CD4-positive, alpha-beta T cell treated with Interleukin-2 at 100 ng/mL for 4 hours (primary cell): ENCODE data around the gene GCLC.
"Not testable (repeated sequence)": the region's sequence is repeated elsewhere in the genome, so short reads cannot be mapped to it uniquely, and the experiment has no call there.

Source experiments
- DNase-seq: peaks from one replicate; pipeline ENCODE4 v3.0.0-alpha.2; 2020; ENCODE audit warnings: low spot score

Gene GCLC

GRCh38 chr6:53492860-53493634, 51.9 kb downstream of the GCLC start:
- DNase-seq = peak; percentile 66

- DNase-seq = no peak
Observed at GRCh38 chr6:53487080-53487479, 57.8 kb downstream of the GCLC start.

GRCh38 chr6:53486679-53487078, 58.2 kb downstream of the GCLC start:
- no peak for DNase-seq

- DNase-seq = peak; percentile 79
Observed at GRCh38 chr6:53484476-53485280, 60.2 kb downstream of the GCLC start.

GRCh38 chr6:53483423-53484353, 61.2 kb downstream of the GCLC start:
- no peak for DNase-seq

GRCh38 chr6:53481323-53481722, 63.6 kb downstream of the GCLC start:
- DNase-seq = no peak

GRCh38 chr6:53480774-53481173, 64.1 kb downstream of the GCLC start:
- not testable (repeated sequence) for DNase-seq

- DNase-seq = no peak
Observed at GRCh38 chr6:53479871-53480270, 65.0 kb downstream of the GCLC start.

GRCh38 chr6:53476964-53477363, 67.9 kb downstream of the GCLC start:
- DNase-seq = no peak

- DNase-seq = no peak
Observed at GRCh38 chr6:53474010-53474409, 70.9 kb downstream of the GCLC start.

GRCh38 chr6:53469163-53469562, 75.7 kb downstream of the GCLC start:
- DNase-seq = no peak

GRCh38 chr6:53466257-53466656, 78.6 kb downstream of the GCLC start:
- no peak for DNase-seq

- DNase-seq = no peak
Observed at GRCh38 chr6:53465732-53466131, 79.2 kb downstream of the GCLC start.

GRCh38 chr6:53464927-53465460, 79.9 kb downstream of the GCLC start:
- DNase-seq = no peak

GRCh38 chr6:53464483-53464882, 80.4 kb downstream of the GCLC start:
- DNase-seq = no peak

- no peak for DNase-seq
Observed at GRCh38 chr6:53461696-53462095, 83.2 kb downstream of the GCLC start.

- DNase-seq = no peak
Observed at GRCh38 chr6:53461041-53461656, 83.8 kb downstream of the GCLC start.

- no peak for DNase-seq
Observed at GRCh38 chr6:53458105-53458866, 86.6 kb downstream of the GCLC start.

- DNase-seq = no peak
Observed at GRCh38 chr6:53456809-53457208, 88.1 kb downstream of the GCLC start.

GRCh38 chr6:53455678-53456077, 89.2 kb downstream of the GCLC start:
- no peak for DNase-seq

- no peak for DNase-seq
Observed at GRCh38 chr6:53451165-53451564, 93.7 kb downstream of the GCLC start.
